GM23248 (cell line): ENCODE measurements around the gene ADAT2. TPM values are rescaled to one million over a fixed set of nuclear protein-coding genes. Genes with fewer than 3 reads are reported as not detected.

ENCODE experiments used
- DNase-seq: peaks from one replicate; pipeline ENCODE4 v3.0.0-alpha.2; 2015
- H2AFZ ChIP-seq: fragments of 200-600 bp; sonication (generic); 2 replicates; pipeline ENCODE4 v1.6.1; 2016; ENCODE audit warnings: antibody characterized with exemption
- H3F3A ChIP-seq: fragments of 200-600 bp; sonication (generic); 2 replicates; pipeline ENCODE4 v1.6.1; 2016; ENCODE audit warnings: mild to moderate bottlenecking, antibody characterized with exemption, mixed run types; ENCODE audit not compliant: insufficient read depth
- H3K27ac ChIP-seq: fragments of 200-600 bp; sonication (generic); 2 replicates; pipeline ENCODE4 v1.5.1; 2016; ENCODE audit warnings: mild to moderate bottlenecking
- H3K27me3 ChIP-seq: fragments of 200-600 bp; sonication (generic); replicated peaks from 2 replicates; pipeline ENCODE4 v1.6.1; 2016; ENCODE audit warnings: mild to moderate bottlenecking; ENCODE audit not compliant: insufficient read depth
- H3K36me3 ChIP-seq: fragments of 200-600 bp; sonication (generic); 2 replicates; pipeline ENCODE4 v1.6.1; 2016; ENCODE audit warnings: low read depth, mild to moderate bottlenecking
- H3K4me1 ChIP-seq: fragments of 200-600 bp; sonication (generic); 2 replicates; pipeline ENCODE4 v1.6.1; 2016; ENCODE audit warnings: mild to moderate bottlenecking; ENCODE audit not compliant: insufficient read depth
- H3K4me2 ChIP-seq: fragments of 200-600 bp; sonication (generic); one replicate; pipeline ENCODE4 v1.6.1; 2016; ENCODE audit warnings: mild to moderate bottlenecking; ENCODE audit not compliant: unreplicated experiment
- H3K4me3 ChIP-seq: fragments of 200-600 bp; sonication (generic); 2 replicates; pipeline ENCODE4 v1.5.1; 2016; ENCODE audit warnings: mild to moderate bottlenecking
- H3K79me2 ChIP-seq: fragments of 200-600 bp; sonication (generic); 2 replicates; pipeline ENCODE4 v1.6.1; 2016; ENCODE audit warnings: mild to moderate bottlenecking; ENCODE audit not compliant: insufficient read depth
- H3K9ac ChIP-seq: fragments of 200-600 bp; sonication (generic); 2 replicates; pipeline ENCODE4 v1.6.1; 2016; ENCODE audit warnings: mild to moderate bottlenecking
- H3K9me2 ChIP-seq: fragments of 200-600 bp; sonication (generic); 2 replicates; pipeline ENCODE4 v1.6.1; 2016; ENCODE audit warnings: mixed run types, mild to moderate bottlenecking, moderate library complexity; ENCODE audit not compliant: insufficient read depth
- H3K9me3 ChIP-seq: fragments of 200-600 bp; sonication (generic); one replicate; pipeline ENCODE4 v1.6.1; 2017; ENCODE audit warnings: low read depth
- H4K20me1 ChIP-seq: fragments of 200-600 bp; sonication (generic); 2 replicates; pipeline ENCODE4 v1.6.0; 2016; ENCODE audit not compliant: insufficient read depth
- EZH2 ChIP-seq: fragments of 200-600 bp; sonication (generic); IDR thresholded peaks from 2 replicates; pipeline ENCODE4 v1.6.1; 2018; ENCODE audit warnings: antibody characterized with exemption, mild to moderate bottlenecking; ENCODE audit not compliant: insufficient read depth, poor library complexity, severe bottlenecking
- EZH2phosphoT487 ChIP-seq: fragments of 200-600 bp; sonication (generic); IDR thresholded peaks from 2 replicates; pipeline ENCODE4 v1.6.1; 2018; ENCODE audit warnings: antibody characterized with exemption, moderate library complexity, mild to moderate bottlenecking, low read depth; ENCODE audit not compliant: insufficient read depth
- WGBS, 2 experiments: methylation state at CpG; one replicate each; pipeline ENCODE4 v1.1.6; 2015 to 2017; ENCODE audit warnings: low lambda C conversion rate in 2 of 2, low coverage in 1 of 2; ENCODE audit errors: missing lambda C conversion rate in 2 of 2; 5-methylcytosine and 5-hydroxymethylcytosine counted together
- in situ Hi-C: fragments of 300-500 bp; cut with MboI; formaldehyde crosslinking; loops from 2 replicates; pipeline ENCODE4 v1.15.0; 2020
- polyA plus RNA-seq: library from polyadenylated mRNA; unstranded; fragments of >200 nt; fragmentation: Nextera tagmentation; extraction: Ambion mirVana; gene quantifications from 2 replicates; pipeline ENCODE4 v1.2.1, GENCODE V29; 2016
- total RNA-seq: library from RNA; depleted of rRNA; stranded (reverse); fragments of >200 nt; shearing (Covaris generic); gene quantifications from 2 replicates; pipeline ENCODE4 v1.2.3, GENCODE V29; 2014

Gene ADAT2
- total and polyA plus RNA-seq, 2 experiments from 2014 or later = 3.2 to 4.2 TPM

- DNase-seq = no peak
- no peaks in the 10 kb centered on the region for H3K36me3 ChIP-seq
- in situ Hi-C loops = no loop called here
- no peaks in the 10 kb centered on the region for H3F3A ChIP-seq
- H3K79me2 ChIP-seq = no peaks in the 10 kb centered on the region
- WGBS, 2 experiments = 77 to 84% methylated on average over 3 of the region's 3 CpGs
- H3K9me2 ChIP-seq = no peaks in the 10 kb centered on the region
- no peaks in the 10 kb centered on the region for H4K20me1 ChIP-seq
- no peak for TF ChIP-seq EZH2
- no peak for TF ChIP-seq EZH2phosphoT487
- H3K4me2 ChIP-seq = no peak overlapping the region
- no peak overlapping the region for H2AFZ ChIP-seq
- H3K4me3 ChIP-seq = no peak overlapping the region
- no peak overlapping the region for H3K9ac ChIP-seq
- no peaks in the 10 kb centered on the region for H3K27me3 ChIP-seq
- H3K9me3 ChIP-seq = no peaks in the 10 kb centered on the region
- H3K27ac ChIP-seq = no peak overlapping the region
- H3K4me1 ChIP-seq = no peaks in the 10 kb centered on the region
These were observed 60.2 kb downstream of the ADAT2 start for GRCh38 chr6:143390278-143390677.

- Histone ChIP-seq H3K9me3 (no peaks in the 10 kb centered on the region), H2AFZ (no peak overlapping the region), H3K79me2 (no peaks in the 10 kb centered on the region), H3K4me1 (no peaks in the 10 kb centered on the region), H3K4me2 (no peak overlapping the region), H3F3A (no peaks in the 10 kb centered on the region), H3K27me3 (no peaks in the 10 kb centered on the region), H4K20me1 (no peaks in the 10 kb centered on the region), H3K9ac (no peak overlapping the region), H3K4me3 (no peak overlapping the region), H3K36me3 (no peaks in the 10 kb centered on the region), H3K9me2 (no peaks in the 10 kb centered on the region), H3K27ac (no peak overlapping the region)
- 88 to 91% methylated on average over 2 of the region's 2 CpGs for WGBS, 2 experiments
- TF ChIP-seq EZH2 (no peak), EZH2phosphoT487 (no peak)
- in situ Hi-C loops = no loop called here
- DNase-seq = no peak
These were observed 64.9 kb downstream of the ADAT2 start for GRCh38 chr6:143385636-143386035.

GRCh38 chr6:143376861-143377260 is 73.6 kb downstream of the ADAT2 start:
- in situ Hi-C loops = no loop called here
- no peaks in the 10 kb centered on the region for H3K27me3 ChIP-seq
- no peak overlapping the region for H3K4me3 ChIP-seq
- no peaks in the 10 kb centered on the region for H4K20me1 ChIP-seq
- no peaks in the 10 kb centered on the region for H3K36me3 ChIP-seq
- TF ChIP-seq EZH2 (no peak), EZH2phosphoT487 (no peak)
- no peaks in the 10 kb centered on the region for H3K9me3 ChIP-seq
- no peak for DNase-seq
- H3K79me2 ChIP-seq = no peaks in the 10 kb centered on the region
- no peak overlapping the region for H2AFZ ChIP-seq
- H3K4me1 ChIP-seq = no peaks in the 10 kb centered on the region
- H3K9ac ChIP-seq = no peak overlapping the region
- H3K9me2 ChIP-seq = no peaks in the 10 kb centered on the region
- no peak overlapping the region for H3K27ac ChIP-seq
- no peak overlapping the region for H3K4me2 ChIP-seq
- no peaks in the 10 kb centered on the region for H3F3A ChIP-seq

- no peaks in the 10 kb centered on the region for H3F3A ChIP-seq
- H3K9ac ChIP-seq = no peak overlapping the region
- H4K20me1 ChIP-seq = no peaks in the 10 kb centered on the region
- no peaks in the 10 kb centered on the region for H3K4me1 ChIP-seq
- H2AFZ ChIP-seq = no peak overlapping the region
- H3K79me2 ChIP-seq = no peaks in the 10 kb centered on the region
- no peaks in the 10 kb centered on the region for H3K27me3 ChIP-seq
- DNase-seq = no peak
- H3K9me2 ChIP-seq = no peaks in the 10 kb centered on the region
- no peak overlapping the region for H3K27ac ChIP-seq
- 80 to 87% methylated on average over 3 of the region's 3 CpGs for WGBS, 2 experiments
- no peaks in the 10 kb centered on the region for H3K9me3 ChIP-seq
- H3K4me3 ChIP-seq = no peak overlapping the region
- no peaks in the 10 kb centered on the region for H3K36me3 ChIP-seq
- in situ Hi-C loops = no loop called here
- H3K4me2 ChIP-seq = no peak overlapping the region
- TF ChIP-seq EZH2 = no peak
- TF ChIP-seq EZH2phosphoT487 = no peak
These were observed 74.1 kb downstream of the ADAT2 start for GRCh38 chr6:143376375-143376774.

- no peaks in the 10 kb centered on the region for H3F3A ChIP-seq
- H3K4me1 ChIP-seq = no peaks in the 10 kb centered on the region
- no peak overlapping the region for H3K4me3 ChIP-seq
- H3K9me3 ChIP-seq = no peaks in the 10 kb centered on the region
- no peaks in the 10 kb centered on the region for H3K27me3 ChIP-seq
- no peaks in the 10 kb centered on the region for H3K79me2 ChIP-seq
- in situ Hi-C loops = no loop called here
- H2AFZ ChIP-seq = no peak overlapping the region
- H4K20me1 ChIP-seq = no peaks in the 10 kb centered on the region
- H3K4me2 ChIP-seq = no peak overlapping the region
- no peaks in the 10 kb centered on the region for H3K9me2 ChIP-seq
- H3K9ac ChIP-seq = no peak overlapping the region
- DNase-seq = no peak
- WGBS, 2 experiments = 77 to 79% methylated on average over 5 of the region's 5 CpGs
- TF ChIP-seq EZH2 = no peak
- TF ChIP-seq EZH2phosphoT487 = no peak
- H3K27ac ChIP-seq = no peak overlapping the region
- H3K36me3 ChIP-seq = no peaks in the 10 kb centered on the region
These were observed 75.4 kb downstream of the ADAT2 start for GRCh38 chr6:143375022-143375585.
